H9 (cell line): ENCODE results near the gene GGT5. TPM values are rescaled to one million over a fixed set of nuclear protein-coding genes. Genes with fewer than 3 reads are reported as not detected.
"Not testable (repeated sequence)": the region's sequence is repeated elsewhere in the genome, so short reads cannot be mapped to it uniquely, and the experiment has no call there.

ENCODE experiments used
- DNase-seq: peaks from one replicate; pipeline ENCODE4 v3.0.0-alpha.2; 2017
- H2AFZ ChIP-seq: one replicate; pipeline ENCODE4 v1.6.1; 2013; ENCODE audit warnings: mild to moderate bottlenecking, low read length, control low read depth, moderate library complexity
- H2AK5ac ChIP-seq: 2 replicates; pipeline ENCODE4 v1.6.1; 2013; ENCODE audit warnings: low read length, control low read depth, mixed read lengths; ENCODE audit not compliant: insufficient read length
- H2BK120ac ChIP-seq: one replicate; pipeline ENCODE4 v1.6.1; 2013; ENCODE audit warnings: low read depth, mild to moderate bottlenecking, low read length, control low read depth, inconsistent platforms; ENCODE audit not compliant: poor library complexity, severe bottlenecking
- H2BK12ac ChIP-seq: 2 replicates; pipeline ENCODE4 v1.6.1; 2013; ENCODE audit warnings: low read length, control low read depth, mixed read lengths, low read depth; ENCODE audit not compliant: insufficient read length
- H2BK15ac ChIP-seq: 2 replicates; pipeline ENCODE4 v1.6.1; 2013; ENCODE audit warnings: low read depth, low read length, control low read depth
- H2BK20ac ChIP-seq: one replicate; pipeline ENCODE4 v1.6.1; 2013; ENCODE audit warnings: low read depth, mild to moderate bottlenecking, low read length, control low read depth, inconsistent platforms; ENCODE audit not compliant: poor library complexity, severe bottlenecking
- H2BK5ac ChIP-seq: 2 replicates; pipeline ENCODE4 v1.6.1; 2013; ENCODE audit warnings: low read length, control low read depth, mixed read lengths; ENCODE audit not compliant: insufficient read length
- H3K14ac ChIP-seq: 2 replicates; pipeline ENCODE4 v1.6.1; 2013; ENCODE audit warnings: low read length, control low read depth; ENCODE audit not compliant: insufficient read depth
- H3K18ac ChIP-seq: 2 replicates; pipeline ENCODE4 v1.6.1; 2013; ENCODE audit warnings: low read depth, mild to moderate bottlenecking, mixed read lengths, low read length, control low read depth; ENCODE audit not compliant: insufficient read length
- H3K23ac ChIP-seq: 2 replicates; pipeline ENCODE4 v1.6.1; 2013; ENCODE audit warnings: low read length, control low read depth, mixed read lengths, low read depth; ENCODE audit not compliant: insufficient read length
- H3K23me2 ChIP-seq: 2 replicates; pipeline ENCODE4 v1.6.1; 2013; ENCODE audit warnings: low read depth, mild to moderate bottlenecking, mixed read lengths, low read length, control low read depth; ENCODE audit not compliant: insufficient read length, poor library complexity, severe bottlenecking
- H3K27ac ChIP-seq: 2 replicates; pipeline ENCODE4 v1.5.1; 2013; ENCODE audit warnings: low read length, control low read depth, mixed read lengths, low read depth; ENCODE audit not compliant: insufficient read length
- H3K27me3 ChIP-seq: 2 replicates; pipeline ENCODE4 v1.6.1; 2013; ENCODE audit warnings: low read length, control low read depth, inconsistent platforms; ENCODE audit not compliant: insufficient read depth
- H3K4ac ChIP-seq: 2 replicates; pipeline ENCODE4 v1.6.1; 2013; ENCODE audit warnings: low read depth, mild to moderate bottlenecking, control low read depth, inconsistent platforms, low read length, moderate library complexity
- H3K4me1 ChIP-seq: 2 replicates; pipeline ENCODE4 v1.6.1; 2013; ENCODE audit warnings: low read length, control low read depth, inconsistent platforms; ENCODE audit not compliant: insufficient read depth
- H3K4me2 ChIP-seq: 2 replicates; pipeline ENCODE4 v1.6.1; 2013; ENCODE audit warnings: low read length, control low read depth, mixed read lengths; ENCODE audit not compliant: insufficient read length, insufficient read depth
- H3K56ac ChIP-seq: 2 replicates; pipeline ENCODE4 v1.6.1; 2013; ENCODE audit warnings: low read depth, mild to moderate bottlenecking, mixed read lengths, low read length, control low read depth; ENCODE audit not compliant: insufficient read length
- H3K79me1 ChIP-seq: 2 replicates; pipeline ENCODE4 v1.6.1; 2013; ENCODE audit warnings: low read depth, mild to moderate bottlenecking, moderate library complexity, low read length, control low read depth, inconsistent platforms; ENCODE audit not compliant: insufficient read depth, poor library complexity, severe bottlenecking
- H3K79me2 ChIP-seq: 2 replicates; pipeline ENCODE4 v1.6.1; 2013; ENCODE audit warnings: low read length, control low read depth, inconsistent platforms; ENCODE audit not compliant: insufficient read depth
- H3K9ac ChIP-seq: 2 replicates; pipeline ENCODE4 v1.6.1; 2013; ENCODE audit warnings: low read length, control low read depth, mixed read lengths; ENCODE audit not compliant: insufficient read length; ENCODE audit errors: extremely low read depth
- H3K9me3 ChIP-seq: one replicate; pipeline ENCODE4 v1.6.1; 2013; ENCODE audit warnings: low read depth, low read length, inconsistent platforms; ENCODE audit not compliant: control insufficient read depth
- H3T11ph ChIP-seq: one replicate; pipeline ENCODE4 v1.6.1; 2013; ENCODE audit warnings: mild to moderate bottlenecking, low read length, control low read depth, inconsistent platforms
- H4K20me1 ChIP-seq: one replicate; pipeline ENCODE4 v1.6.1; 2013; ENCODE audit not compliant: control insufficient read depth, insufficient read length, insufficient read depth
- H4K5ac ChIP-seq: 2 replicates; pipeline ENCODE4 v1.6.1; 2013; ENCODE audit warnings: low read depth, mild to moderate bottlenecking, mixed read lengths, low read length, control low read depth; ENCODE audit not compliant: insufficient read length
- H4K8ac ChIP-seq: replicated peaks from 2 replicates; pipeline ENCODE4 v1.6.1; 2013; ENCODE audit warnings: low read length, control low read depth, mixed read lengths, low read depth; ENCODE audit not compliant: insufficient read length
- H4K91ac ChIP-seq: 2 replicates; pipeline ENCODE4 v1.6.1; 2013; ENCODE audit warnings: low read depth, mild to moderate bottlenecking, moderate library complexity, mixed read lengths, low read length, control low read depth; ENCODE audit not compliant: insufficient read length
- H3K27ac Mint-ChIP-seq, 3 experiments: 2 replicates in 2 of 3; 3 replicates in 1 of 3; pipeline ENCODE4 v1.8.0; 2020 to 2021; ENCODE audit warnings: mixed read lengths in 3 of 3, mild to moderate bottlenecking in 1 of 3, moderate library complexity in 1 of 3
- H3K27me3 Mint-ChIP-seq: 2 replicates; pipeline ENCODE4 v1.8.0; 2021; ENCODE audit warnings: low read depth, mild to moderate bottlenecking, moderate library complexity, mixed read lengths
- H3K36me3 Mint-ChIP-seq, 3 experiments: 2 replicates in 2 of 3; 3 replicates in 1 of 3; pipeline ENCODE4 v1.8.0; 2020 to 2021; ENCODE audit warnings: low read depth in 3 of 3, mixed read lengths in 3 of 3; ENCODE audit not compliant: insufficient read depth in 1 of 3
- H3K4me1 Mint-ChIP-seq, 2 experiments: 2 replicates each; pipeline ENCODE4 v1.8.0; 2020; ENCODE audit warnings: mixed read lengths in 2 of 2
- H3K4me3 Mint-ChIP-seq, 2 experiments: 2 replicates in 1 of 2; 3 replicates in 1 of 2; pipeline ENCODE4 v1.8.0; 2020 to 2021; ENCODE audit warnings: mild to moderate bottlenecking in 2 of 2, mixed read lengths in 2 of 2, moderate library complexity in 1 of 2
- H3K9me3 Mint-ChIP-seq, 2 experiments: 2 replicates in 1 of 2; 3 replicates in 1 of 2; pipeline ENCODE4 v1.8.0; 2020; ENCODE audit warnings: mild to moderate bottlenecking in 2 of 2, mixed read lengths in 2 of 2, moderate library complexity in 1 of 2
- WGBS: extraction: QIAGEN DNeasy Blood & Tissue Kit; methylation state at CpG from one replicate; pipeline ENCODE4 v1.1.7; 2013; ENCODE audit warnings: missing lambda C conversion rate, low lambda C conversion rate, mixed read lengths; ENCODE audit not compliant: insufficient read length; ENCODE audit errors: extremely low coverage; 5-methylcytosine and 5-hydroxymethylcytosine counted together
- total RNA-seq: library from RNA; stranded (reverse); gene quantifications from 2 replicates; pipeline ENCODE4 v1.2.1, GENCODE V29; 2021
- TF ChIP-seq, protein P1 (sequence below): fragments of 200-600 bp; sonication (generic); conservative IDR thresholded peaks from 3 replicates; pipeline ENCODE4 v1.8.0; 2021; ENCODE audit warnings: antibody characterized with exemption, mild to moderate bottlenecking

The GGT5 gene
- total RNA-seq, 1 experiment from 2014 or later: 0.20 TPM

DNA sequence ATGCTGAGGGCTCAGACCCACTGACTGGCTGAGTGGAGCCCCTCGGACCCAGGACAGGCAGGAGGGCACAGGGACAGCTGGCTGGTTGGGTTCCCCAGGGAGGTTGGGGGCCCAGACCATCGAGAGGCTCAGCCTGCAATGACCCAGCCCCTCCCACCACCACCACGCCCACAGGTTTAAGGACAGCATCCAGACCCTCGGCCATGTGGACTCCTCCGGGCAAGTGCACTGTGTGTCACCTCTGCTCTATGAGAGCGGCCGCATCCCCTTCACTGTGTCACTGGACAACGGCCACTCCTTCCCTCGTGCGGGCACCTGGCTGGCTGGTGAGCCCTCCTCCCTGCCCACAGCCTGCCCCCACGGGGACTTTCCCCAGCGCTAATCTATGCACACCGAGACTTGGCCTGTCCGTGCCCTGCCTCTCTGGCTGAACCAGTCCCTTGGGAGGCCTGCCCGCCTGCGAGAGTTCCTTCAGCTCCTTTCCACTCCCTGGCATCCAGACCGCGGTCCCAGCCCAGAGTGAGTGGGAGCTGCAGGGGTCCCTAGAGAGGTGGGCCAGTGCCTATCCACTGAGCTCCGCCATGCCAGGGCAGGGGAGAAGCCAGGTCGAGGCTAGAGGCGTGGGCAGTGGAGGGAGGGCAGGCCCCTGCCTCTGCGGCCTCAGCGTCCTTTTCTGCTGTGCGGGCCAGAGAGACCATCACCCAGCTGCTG is 61.4 kb downstream of the GGT5 start:
- Histone ChIP-seq H4K5ac (no peak overlapping the region), H3K4me1 (no peaks in the 10 kb centered on the region), H3K27me3 (no peaks in the 10 kb centered on the region), H2AFZ (no peak overlapping the region), H3K79me1 (no peaks in the 10 kb centered on the region), H2AK5ac (no peak overlapping the region), H3K23ac (no peak overlapping the region), H3K56ac (no peak overlapping the region), H3K18ac (no peak overlapping the region), H4K91ac (no peak overlapping the region), H3K79me2 (no peaks in the 10 kb centered on the region), H2BK12ac (no peak overlapping the region), H2BK5ac (no peak overlapping the region), H3T11ph (no peak overlapping the region), H2BK120ac (no peak overlapping the region), H4K20me1 (no peaks in the 10 kb centered on the region), H3K27ac (no peak overlapping the region), H3K14ac (no peak overlapping the region; the same call in 1 of the 2 replicates), H3K4me2 (no peak overlapping the region), H4K8ac (no peak overlapping the region), H3K9me3 (no peaks in the 10 kb centered on the region), H3K9ac (no peak overlapping the region), H2BK20ac (no peak overlapping the region), H2BK15ac (no peak overlapping the region), H3K4ac (no peak overlapping the region), H3K23me2 (no peaks in the 10 kb centered on the region)
- H3K36me3 Mint-ChIP-seq: no peaks in the 10 kb centered on the region; a peak in 1 of 7 replicates
- no peak for DNase-seq
- H3K4me3 Mint-ChIP-seq: no peak overlapping the region
- H3K27me3 Mint-ChIP-seq: no peaks in the 10 kb centered on the region; the same call in none of the 2 replicates
- H3K9me3 Mint-ChIP-seq: no peaks in the 10 kb centered on the region; a peak in 1 of 5 replicates
- H3K4me1 Mint-ChIP-seq: peaks cover 8 to 17% of the 10 kb centered on the region in 2 experiments
- H3K27ac Mint-ChIP-seq: no peak overlapping the region; a peak in 1 of 7 replicates
- TF ChIP-seq, protein P1, sequence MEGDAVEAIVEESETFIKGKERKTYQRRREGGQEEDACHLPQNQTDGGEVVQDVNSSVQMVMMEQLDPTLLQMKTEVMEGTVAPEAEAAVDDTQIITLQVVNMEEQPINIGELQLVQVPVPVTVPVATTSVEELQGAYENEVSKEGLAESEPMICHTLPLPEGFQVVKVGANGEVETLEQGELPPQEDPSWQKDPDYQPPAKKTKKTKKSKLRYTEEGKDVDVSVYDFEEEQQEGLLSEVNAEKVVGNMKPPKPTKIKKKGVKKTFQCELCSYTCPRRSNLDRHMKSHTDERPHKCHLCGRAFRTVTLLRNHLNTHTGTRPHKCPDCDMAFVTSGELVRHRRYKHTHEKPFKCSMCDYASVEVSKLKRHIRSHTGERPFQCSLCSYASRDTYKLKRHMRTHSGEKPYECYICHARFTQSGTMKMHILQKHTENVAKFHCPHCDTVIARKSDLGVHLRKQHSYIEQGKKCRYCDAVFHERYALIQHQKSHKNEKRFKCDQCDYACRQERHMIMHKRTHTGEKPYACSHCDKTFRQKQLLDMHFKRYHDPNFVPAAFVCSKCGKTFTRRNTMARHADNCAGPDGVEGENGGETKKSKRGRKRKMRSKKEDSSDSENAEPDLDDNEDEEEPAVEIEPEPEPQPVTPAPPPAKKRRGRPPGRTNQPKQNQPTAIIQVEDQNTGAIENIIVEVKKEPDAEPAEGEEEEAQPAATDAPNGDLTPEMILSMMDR: no peak
- no CpG with 5 or more reads among the region's 24 CpGs for WGBS

DNA sequence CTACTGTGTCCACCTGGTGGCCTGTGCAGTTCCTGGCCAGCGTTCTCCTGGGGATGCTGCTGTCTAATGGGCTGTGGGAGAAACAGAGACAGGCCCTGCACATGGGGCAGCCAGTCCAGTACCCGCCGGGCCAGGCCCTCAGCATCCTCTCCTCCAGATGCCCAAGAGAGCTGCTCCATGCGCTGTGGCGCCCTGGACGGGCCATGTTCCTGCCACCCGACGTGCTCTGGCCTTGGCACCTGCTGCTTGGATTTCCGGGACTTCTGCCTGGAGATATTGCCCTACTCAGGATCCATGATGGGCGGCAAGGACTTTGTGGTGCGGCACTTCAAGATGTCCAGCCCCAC is 62.0 kb downstream of the GGT5 start:
- H3K4me3 Mint-ChIP-seq, H3K27ac Mint-ChIP-seq, H3T11ph ChIP-seq, H2BK20ac ChIP-seq, H4K8ac ChIP-seq, H3K23ac ChIP-seq, H3K4me2 ChIP-seq, H3K56ac ChIP-seq, H3K14ac ChIP-seq, H3K36me3 Mint-ChIP-seq, H4K20me1 ChIP-seq, H4K91ac ChIP-seq, H2BK120ac ChIP-seq, H3K27ac ChIP-seq, H2BK15ac ChIP-seq, H3K18ac ChIP-seq, DNase-seq, H3K4me1 ChIP-seq, H3K23me2 ChIP-seq, H4K5ac ChIP-seq, H2AFZ ChIP-seq, H3K79me2 ChIP-seq, H3K79me1 ChIP-seq, H3K4ac ChIP-seq, H2AK5ac ChIP-seq, H3K9me3 ChIP-seq, H2BK5ac ChIP-seq, H3K27me3 Mint-ChIP-seq, H2BK12ac ChIP-seq, H3K9me3 Mint-ChIP-seq, H3K9ac ChIP-seq, H3K27me3 ChIP-seq: not testable (repeated sequence)
- peaks cover 8 to 17% of the 10 kb centered on the region in 2 experiments for H3K4me1 Mint-ChIP-seq
- WGBS: no CpG with 5 or more reads among the region's 11 CpGs
